Upper lobe of right lung (tissue), 1 donor: ENCODE measurements around the gene AMOTL2. TPM values are rescaled to one million over a fixed set of nuclear protein-coding genes. Genes with fewer than 3 reads are reported as not detected.
A peak's percentile ranks its signal among the peaks of the same experiment; 100 is the strongest.

Source experiments
- ATAC-seq: fragments of 200-7000 bp; cut with Tn5 transposase; one replicate; pipeline ENCODE4 v1.9.1; 2020; ENCODE audit warnings: mild to moderate bottlenecking, moderate library complexity
- DNase-seq: peaks from one replicate; pipeline ENCODE4 v3.0.0-alpha.2; 2020
- H3K27ac ChIP-seq: fragments of 200-600 bp; one replicate; pipeline ENCODE4 v1.8.0; 2022
- H3K27me3 ChIP-seq: fragments of 200-600 bp; one replicate; pipeline ENCODE4 v1.8.0; 2022; ENCODE audit warnings: mild to moderate bottlenecking
- H3K36me3 ChIP-seq: fragments of 200-600 bp; one replicate; pipeline ENCODE4 v1.8.0; 2022
- H3K4me1 ChIP-seq: fragments of 200-600 bp; one replicate; pipeline ENCODE4 v1.8.0; 2022
- H3K4me3 ChIP-seq: fragments of 200-600 bp; one replicate; pipeline ENCODE4 v1.8.0; 2022; ENCODE audit warnings: mild to moderate bottlenecking
- H3K9me3 ChIP-seq: fragments of 200-600 bp; one replicate; pipeline ENCODE4 v1.8.0; 2022
- intact Hi-C: fragments of 100-400 bp; cut with DNase I; formaldehyde crosslinking; loops from one replicate; pipeline ENCODE4 v1.11.0; 2022
- total RNA-seq: library from RNA; stranded (reverse); fragmentation: NEBNext Ultra II Directional; extraction: Animal tissue kit (Norgen Biotek cat#: 25700); gene quantifications from one replicate; pipeline ENCODE4 v1.2.1, GENCODE V29; 2021
- TF ChIP-seq, protein P1 (sequence below): fragments of 200-600 bp; IDR thresholded peaks from one replicate; pipeline ENCODE4 v1.8.0; 2022; ENCODE audit warnings: antibody characterized with exemption
- donor health status: DM: no; HTN: yes; CAD: no; lungs with severe emphysema.

AMOTL2 gene
- total RNA-seq, 1 donor from 2014 or later, result 119 TPM

DNA sequence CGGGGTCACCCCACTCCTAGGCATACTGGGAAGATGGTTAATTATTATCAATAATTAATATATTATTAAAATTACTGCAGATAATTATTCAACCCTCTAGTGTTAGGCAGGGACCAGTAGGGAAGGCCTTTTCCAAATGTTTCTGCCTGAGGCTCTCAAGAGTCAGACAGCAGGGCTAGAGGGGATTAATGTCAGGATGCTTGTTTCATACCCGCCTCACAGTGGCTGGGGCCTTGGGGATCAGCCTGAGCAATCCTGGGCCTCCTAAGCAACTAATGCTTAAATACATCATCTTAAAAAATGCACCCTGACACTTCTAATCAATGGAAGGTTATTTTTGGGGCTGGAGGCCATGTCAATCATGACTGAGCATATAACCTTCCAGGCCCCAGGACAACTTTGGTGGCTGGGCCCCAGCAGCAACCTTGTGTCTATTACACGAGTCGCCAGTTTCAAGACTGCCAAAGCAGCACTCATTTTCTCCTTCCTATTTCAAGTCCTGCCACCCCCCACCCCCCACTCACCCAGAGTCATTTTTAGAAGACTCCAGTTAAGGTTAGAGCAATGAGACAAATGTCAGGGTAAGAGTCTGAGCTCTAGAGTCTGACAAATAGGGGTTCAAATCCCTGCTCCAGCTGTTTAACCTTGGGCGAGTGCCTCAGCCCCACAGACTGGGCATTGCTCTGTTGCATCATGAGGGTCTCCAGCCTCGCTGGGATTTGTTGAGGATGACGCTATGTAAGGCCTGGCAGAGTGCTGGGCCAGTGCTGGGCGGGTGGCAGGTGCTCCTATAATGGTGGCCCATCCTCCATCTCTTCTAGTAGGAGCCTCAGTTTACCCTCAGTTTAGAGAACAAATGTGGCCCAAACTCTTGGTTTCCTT is 6.1 kb downstream of the AMOTL2 start:
- Histone ChIP-seq H3K27me3 (no peaks in the 10 kb centered on the region), H3K9me3 (no peaks in the 10 kb centered on the region), H3K27ac (peak overlapping the region; percentile 97), H3K4me3 (no peak overlapping the region), H3K36me3 (peaks cover 68% of the 10 kb centered on the region), H3K4me1 (peaks cover 85% of the 10 kb centered on the region)
- intact Hi-C loops, result no loop called here
- peak; percentile 39 for DNase-seq
- no peak for ATAC-seq
- TF ChIP-seq, protein P1, sequence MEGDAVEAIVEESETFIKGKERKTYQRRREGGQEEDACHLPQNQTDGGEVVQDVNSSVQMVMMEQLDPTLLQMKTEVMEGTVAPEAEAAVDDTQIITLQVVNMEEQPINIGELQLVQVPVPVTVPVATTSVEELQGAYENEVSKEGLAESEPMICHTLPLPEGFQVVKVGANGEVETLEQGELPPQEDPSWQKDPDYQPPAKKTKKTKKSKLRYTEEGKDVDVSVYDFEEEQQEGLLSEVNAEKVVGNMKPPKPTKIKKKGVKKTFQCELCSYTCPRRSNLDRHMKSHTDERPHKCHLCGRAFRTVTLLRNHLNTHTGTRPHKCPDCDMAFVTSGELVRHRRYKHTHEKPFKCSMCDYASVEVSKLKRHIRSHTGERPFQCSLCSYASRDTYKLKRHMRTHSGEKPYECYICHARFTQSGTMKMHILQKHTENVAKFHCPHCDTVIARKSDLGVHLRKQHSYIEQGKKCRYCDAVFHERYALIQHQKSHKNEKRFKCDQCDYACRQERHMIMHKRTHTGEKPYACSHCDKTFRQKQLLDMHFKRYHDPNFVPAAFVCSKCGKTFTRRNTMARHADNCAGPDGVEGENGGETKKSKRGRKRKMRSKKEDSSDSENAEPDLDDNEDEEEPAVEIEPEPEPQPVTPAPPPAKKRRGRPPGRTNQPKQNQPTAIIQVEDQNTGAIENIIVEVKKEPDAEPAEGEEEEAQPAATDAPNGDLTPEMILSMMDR, result no peak

DNA sequence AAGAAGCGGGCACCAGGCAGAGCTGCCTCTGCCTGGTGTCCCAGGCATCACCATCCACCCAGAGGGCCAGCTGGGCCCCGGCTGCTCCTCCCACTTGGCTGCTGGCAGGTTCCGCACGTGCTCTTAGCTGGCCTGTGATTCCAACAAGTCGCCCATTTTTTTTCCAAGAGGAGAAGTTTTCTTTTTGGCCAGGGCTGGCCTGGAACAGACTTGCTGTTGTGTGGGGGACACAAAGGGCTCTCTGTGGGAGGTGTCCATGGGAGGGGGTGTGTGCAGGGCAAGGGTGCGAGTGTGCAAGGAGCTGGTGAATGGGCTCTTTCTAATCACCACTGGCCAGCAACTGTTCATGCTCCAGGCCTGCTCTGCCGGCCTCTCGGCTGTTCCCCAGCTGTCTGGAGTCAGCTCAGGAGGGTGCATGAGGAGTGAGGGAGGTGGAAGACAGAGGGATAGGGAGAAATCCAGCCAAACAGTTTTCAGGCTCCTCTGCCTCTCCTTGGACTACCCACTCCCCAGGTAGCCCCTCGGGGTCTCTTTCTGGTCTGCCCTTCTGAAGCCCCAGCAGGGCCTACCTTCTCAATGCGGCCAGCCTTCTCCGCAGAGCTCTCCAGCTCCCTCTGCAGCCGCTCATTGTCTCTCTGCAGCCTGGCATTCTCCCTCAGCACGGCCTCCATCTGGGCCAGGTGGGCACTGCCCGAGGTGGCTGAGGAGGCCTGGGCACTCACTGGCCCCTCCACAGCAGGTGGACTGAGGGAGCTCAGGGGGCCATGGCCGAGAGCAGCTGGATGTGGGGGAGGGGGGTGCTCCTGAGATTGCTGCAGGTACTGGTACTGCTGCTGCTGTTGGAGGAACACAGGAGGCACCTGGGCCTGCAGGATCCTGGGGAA is 7.1 kb downstream of the AMOTL2 start:
- TF ChIP-seq, protein P1, result no peak
- no peaks in the 10 kb centered on the region for H3K9me3 ChIP-seq
- DNase-seq, result peak; percentile 57
- H3K36me3 ChIP-seq, result peaks cover 78% of the 10 kb centered on the region
- peaks cover 94% of the 10 kb centered on the region for H3K4me1 ChIP-seq
- intact Hi-C loops, result no loop called here
- H3K27me3 ChIP-seq, result no peaks in the 10 kb centered on the region
- peak overlapping the region; percentile 49 for H3K27ac ChIP-seq
- no peak overlapping the region for H3K4me3 ChIP-seq
- no peak for ATAC-seq

DNA sequence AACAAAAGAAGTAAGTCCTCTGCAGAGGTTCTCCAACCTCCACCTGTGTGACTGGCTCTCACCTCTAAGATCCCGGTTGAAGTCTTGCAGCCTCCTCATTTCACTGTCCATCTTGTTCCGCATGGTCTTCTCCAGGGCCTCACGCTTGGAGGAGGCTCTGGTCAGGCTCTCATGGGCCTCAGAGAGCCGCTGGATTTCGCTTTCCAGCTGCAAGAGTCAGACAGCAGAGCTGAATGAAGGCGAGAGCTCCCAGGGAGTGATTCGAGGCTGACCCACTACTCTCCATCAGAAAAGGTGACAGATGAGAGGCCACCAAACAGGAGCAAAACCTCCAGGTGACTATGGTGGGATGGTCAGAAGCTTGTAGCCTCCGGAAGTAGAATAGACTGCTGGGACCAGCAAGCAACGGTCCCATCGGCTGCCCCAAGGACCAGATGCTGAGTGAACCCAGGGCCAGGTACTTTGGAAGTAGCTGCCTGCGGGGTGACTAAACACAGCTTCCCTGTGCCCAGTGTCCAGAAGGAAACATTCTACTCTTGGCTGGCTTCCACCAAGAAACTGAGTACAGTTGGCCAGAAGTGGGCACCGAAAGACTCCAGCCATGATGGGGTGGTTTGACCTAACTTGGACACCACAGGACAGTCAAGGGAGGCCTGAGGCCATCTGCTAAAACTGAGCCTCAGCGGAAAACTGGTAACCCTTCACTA is 7.9 kb downstream of the AMOTL2 start:
- ATAC-seq, result no peak
- DNase-seq, result no peak
- Histone ChIP-seq H3K9me3 (no peaks in the 10 kb centered on the region), H3K4me3 (no peak overlapping the region), H3K27ac (peak overlapping the region; percentile 60), H3K4me1 (peaks cover 99% of the 10 kb centered on the region), H3K27me3 (no peaks in the 10 kb centered on the region), H3K36me3 (peaks cover 86% of the 10 kb centered on the region)
- TF ChIP-seq, protein P1, result no peak
- intact Hi-C loops, result no loop called here

DNA sequence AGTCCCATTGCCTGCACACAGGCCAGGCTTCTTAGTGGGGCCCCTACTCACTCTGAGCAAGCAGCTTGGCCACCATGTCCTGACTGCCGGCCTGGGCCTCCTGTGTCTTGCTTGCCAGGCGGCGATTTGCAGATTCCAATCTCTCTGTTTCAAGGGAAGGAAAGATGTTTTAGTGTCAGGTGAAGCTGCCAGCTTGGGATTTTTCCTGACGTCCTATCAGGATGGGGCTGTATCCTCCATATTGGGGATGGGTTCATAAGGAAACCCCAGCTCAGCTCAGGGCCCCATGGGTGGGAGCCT is 8.5 kb downstream of the AMOTL2 start:
- Histone ChIP-seq H3K4me1 (peaks cover 99% of the 10 kb centered on the region), H3K27me3 (no peaks in the 10 kb centered on the region), H3K4me3 (no peak overlapping the region), H3K9me3 (no peaks in the 10 kb centered on the region), H3K36me3 (peaks cover 87% of the 10 kb centered on the region), H3K27ac (peak overlapping the region; percentile 60)
- intact Hi-C loops, result no loop called here
- TF ChIP-seq, protein P1, result no peak
- ATAC-seq, result no peak
- peak; percentile 54 for DNase-seq

DNA sequence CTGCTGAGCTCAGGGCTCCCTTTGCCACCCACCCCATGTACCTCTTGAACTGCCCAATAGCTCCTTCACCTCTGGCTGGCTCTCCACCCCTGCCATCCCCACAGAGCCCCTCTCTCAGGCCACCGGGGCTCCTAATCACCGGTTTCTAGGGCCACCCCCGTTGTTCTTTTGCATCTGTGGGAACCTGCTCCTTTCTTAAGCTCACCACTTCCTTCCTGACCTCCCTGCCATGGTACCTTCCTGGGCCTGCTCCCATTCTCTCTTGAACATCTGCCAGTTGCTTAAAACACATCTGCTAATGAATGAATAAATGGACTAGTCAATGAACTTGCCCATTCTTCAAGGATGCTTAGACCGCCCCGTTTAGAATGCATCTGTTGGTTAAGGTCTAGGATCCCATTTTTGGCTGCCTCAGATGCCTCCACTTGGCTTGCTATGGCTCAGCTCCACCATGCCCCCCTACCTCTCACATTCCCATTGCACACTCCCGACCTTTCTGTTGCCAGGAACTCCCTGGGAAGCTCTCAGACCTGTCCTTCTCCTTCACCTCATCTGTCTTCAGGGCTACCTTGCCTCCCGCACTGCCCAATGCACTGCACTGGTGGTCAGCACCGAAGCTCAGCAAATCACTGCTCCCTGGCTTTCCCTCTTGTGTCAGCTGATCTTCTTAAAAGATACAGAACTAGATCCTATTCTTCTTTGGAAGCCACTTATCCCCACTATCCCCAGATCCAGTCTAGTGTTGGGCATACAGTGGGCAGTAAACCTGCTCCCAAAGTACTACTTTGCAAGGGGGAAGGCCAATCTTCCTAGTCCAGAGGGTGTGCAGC is 9.1 kb downstream of the AMOTL2 start:
- Histone ChIP-seq H3K4me3 (no peak overlapping the region), H3K36me3 (peaks cover 87% of the 10 kb centered on the region), H3K9me3 (no peaks in the 10 kb centered on the region), H3K27me3 (no peaks in the 10 kb centered on the region), H3K4me1 (peaks cover 99% of the 10 kb centered on the region), H3K27ac (peak overlapping the region; percentile 60)
- DNase-seq (peak; percentile 47), ATAC-seq (no peak)
- intact Hi-C loops, result no loop called here
- TF ChIP-seq, protein P1, result no peak
